GM19463 (cell line): ENCODE data around the gene NKPD1.
A peak's percentile ranks its signal among the peaks of the same experiment; 100 is the strongest.

Experiments
- ATAC-seq: cut with Tn5 transposase; IDR thresholded peaks from one replicate; pipeline ENCODE4 v1.9.1; 2021; ENCODE audit warnings: mild to moderate bottlenecking, moderate library complexity; ENCODE audit not compliant: unreplicated experiment

The NKPD1 gene, protein sequence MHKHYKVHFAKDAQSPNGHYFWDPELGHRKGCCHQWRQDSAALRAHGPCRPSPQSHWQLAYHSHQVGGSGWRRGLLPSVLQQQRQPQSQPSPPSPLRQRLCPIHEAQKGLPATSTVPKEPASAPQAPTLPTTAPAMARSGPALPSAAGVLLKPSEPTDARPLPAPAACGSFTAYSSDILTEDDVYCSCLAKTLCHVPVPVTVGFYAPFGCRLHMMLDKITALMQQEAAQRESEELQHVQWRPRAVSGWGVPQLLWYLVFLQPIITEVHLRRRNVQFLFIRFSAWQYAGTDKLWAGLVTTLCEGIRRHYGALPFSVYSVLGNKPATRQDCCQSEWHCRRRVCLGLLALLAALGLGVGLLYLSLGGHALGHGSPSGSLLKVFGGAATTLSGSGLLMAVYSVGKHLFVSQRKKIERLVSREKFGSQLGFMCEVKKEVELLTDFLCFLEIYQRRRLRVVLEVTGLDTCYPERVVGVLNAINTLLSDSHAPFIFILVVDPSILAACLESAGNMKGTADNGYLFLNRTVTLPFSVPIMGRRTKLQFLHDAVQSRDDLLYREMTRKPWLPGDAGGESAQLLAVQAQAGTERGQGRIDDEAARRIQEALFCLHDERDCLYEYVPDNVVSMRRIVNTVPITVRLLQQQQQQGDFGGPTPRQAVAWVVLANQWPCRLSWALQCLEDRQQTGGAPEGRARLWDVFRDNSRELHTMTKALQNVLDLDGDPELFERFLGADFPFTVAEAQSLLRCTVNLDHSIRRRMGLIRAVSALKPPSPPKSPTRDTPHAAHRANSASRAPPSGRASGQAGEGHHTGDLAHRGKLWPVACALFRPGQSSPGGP

DNA sequence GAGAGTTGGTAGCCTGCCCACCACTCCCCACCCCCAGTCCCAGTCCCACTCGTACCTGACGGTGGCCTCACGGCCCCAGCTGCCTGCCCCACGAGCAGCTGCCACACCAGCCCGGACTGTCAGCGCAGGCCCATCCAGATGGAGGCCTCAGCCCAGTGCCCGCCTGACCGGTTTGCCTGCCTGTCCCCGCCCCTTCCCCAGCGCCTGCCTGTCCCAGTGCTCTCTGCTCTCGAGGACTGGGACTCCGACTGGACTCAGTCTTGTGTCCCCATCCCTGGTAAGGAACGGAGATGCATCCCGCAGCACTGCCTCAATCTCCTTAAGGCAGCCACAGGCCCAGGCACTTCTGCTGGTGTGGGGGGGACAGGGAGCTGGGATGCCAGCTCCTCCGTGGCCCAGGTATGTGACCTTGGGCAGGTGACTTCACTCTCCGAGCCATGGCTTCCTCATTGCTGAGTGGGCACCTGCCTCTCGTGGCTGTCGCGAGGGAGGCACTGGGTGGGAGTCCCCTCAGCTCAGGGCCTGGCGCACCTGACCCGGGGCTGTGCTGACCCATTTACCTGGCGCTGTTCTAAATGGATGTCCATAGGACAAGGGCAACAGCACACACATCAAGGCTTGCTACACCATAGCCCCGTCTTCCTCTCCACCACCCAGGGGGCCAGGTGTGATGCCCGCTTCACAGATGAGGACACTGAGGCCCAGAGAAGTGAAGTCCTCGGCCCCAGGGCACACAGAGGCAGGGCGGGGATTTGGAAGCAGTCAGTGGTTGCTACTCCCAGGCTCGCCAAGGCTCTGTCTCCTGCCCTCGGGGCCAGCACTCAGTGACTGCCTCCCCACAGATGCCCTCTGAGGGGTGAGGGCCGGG is at the start of gene NKPD1:
TSS of gene NKPD1 (minus strand) at position 113 of the 868 bp plus-strand sequence. CDS start 832 bp downstream, outside the sequence.
- ATAC-seq = no peak

DNA sequence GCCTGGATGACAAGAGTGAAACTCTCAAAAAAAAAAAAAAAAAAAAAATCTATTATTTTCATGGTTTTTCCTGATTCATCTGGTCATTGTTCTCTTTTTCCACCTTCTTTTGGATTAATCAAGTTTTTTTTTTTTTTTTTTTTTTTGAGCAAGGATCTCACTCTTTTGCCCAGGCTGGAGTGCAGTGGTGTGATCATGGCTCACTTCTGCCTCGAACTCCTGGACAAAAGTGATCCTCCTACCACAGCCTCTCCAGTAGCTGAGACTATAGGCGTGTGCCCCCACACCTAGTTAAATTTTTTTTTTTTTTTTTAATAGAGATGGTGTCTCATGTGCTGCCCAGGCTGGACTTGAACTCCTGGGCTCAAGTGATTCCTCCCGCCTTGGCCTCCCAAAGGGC is 45.5 kb upstream of the NKPD1 start:
- no peak for ATAC-seq

DNA sequence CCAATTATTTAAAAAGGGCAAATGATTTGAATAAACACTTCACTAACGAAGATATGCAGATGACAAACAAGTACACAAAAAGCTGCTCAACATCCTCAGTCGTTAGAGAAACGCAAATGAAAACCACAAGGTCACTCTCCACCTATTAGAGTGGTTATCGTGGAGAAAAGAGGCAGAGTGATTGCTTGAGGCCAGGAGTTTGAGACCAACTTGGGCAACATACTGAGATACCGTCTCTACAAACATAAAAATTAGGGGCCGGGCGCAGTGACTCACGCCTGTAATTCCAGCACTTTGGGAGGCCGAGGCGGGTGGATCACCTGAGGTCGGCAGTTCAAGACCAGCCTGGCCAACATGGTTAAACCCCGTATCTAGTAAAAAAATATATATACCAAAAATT is 45.0 kb upstream of the NKPD1 start:
- no peak for ATAC-seq

DNA sequence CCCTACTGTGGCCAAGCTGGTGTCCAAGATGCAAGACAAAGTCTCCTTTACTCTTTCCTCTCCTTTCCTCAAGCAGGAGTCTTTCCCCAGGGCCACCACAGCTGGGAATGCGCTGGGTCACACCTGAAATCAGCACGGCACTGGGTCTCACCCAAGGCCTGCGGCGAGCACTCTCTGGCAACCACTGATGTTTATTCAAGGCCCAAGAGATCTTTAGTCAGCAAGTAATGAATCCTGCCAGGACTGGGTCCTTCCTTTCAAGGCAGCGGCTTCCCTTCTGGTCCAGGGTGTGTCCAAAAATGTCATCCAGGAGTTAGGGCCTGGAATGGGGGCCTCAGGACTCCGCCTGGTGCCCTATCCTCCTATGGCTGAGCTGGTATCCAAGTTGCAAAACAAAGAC is 41.9 kb upstream of the NKPD1 start:
- ATAC-seq = no peak

DNA sequence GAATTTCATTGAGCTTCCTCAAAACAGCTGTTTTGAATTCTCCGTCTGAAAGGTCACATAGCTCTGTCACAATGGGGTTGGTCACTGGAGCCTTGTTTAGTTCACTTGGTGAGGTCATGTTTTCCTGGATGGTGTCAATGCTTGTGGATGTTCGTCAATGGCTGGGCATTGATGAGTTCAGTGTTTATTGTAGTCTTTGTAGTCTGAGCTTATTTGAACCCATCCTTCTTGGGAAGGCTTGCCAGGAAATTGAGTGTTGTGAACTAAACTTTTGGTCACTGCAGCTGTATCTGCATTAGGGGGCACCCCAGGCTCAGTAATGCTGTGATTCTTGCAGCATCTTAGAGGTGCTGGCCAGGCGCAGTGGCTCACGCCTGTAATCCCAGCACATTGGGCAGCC is 39.8 kb upstream of the NKPD1 start:
- ATAC-seq = no peak

DNA sequence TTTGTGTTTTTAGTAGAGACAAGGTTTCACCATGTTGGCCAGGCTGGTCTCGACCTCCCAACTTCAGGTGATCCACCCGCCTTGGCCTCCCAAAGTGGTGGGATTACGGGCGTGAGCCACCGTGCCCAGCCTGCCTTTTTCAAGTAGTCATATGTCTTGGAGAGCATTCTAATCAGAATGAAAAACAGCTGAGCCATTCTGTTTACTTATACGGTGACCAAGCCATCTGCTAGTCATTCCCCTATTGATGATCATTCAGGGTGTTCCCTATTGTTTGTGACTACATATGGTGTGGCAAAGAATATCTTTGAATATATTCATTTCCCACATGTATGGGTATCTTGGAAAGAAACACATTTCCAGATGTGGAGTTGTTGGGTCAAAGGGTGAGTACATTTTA is 35.0 kb upstream of the NKPD1 start:
- no peak for ATAC-seq

DNA sequence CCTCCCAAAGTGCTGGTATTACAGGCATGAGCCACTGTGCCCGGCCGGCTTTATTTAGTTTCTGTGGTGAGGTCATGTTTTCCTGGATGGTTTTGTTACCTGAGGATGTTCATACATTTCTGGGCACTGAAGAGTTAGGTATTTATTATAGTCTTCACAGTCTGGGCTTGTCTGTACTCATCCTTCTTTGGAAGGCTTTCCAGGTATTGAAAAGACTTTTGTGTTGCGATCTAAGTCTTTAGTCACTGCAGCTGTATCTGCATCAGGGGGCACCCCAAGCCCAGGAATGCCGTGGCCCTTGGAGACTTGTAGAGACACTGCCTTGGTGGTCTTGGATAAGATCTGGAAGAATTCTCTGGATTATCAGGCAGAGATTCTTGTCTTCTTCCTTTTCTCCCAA is 30.6 kb upstream of the NKPD1 start:
- ATAC-seq = no peak

DNA sequence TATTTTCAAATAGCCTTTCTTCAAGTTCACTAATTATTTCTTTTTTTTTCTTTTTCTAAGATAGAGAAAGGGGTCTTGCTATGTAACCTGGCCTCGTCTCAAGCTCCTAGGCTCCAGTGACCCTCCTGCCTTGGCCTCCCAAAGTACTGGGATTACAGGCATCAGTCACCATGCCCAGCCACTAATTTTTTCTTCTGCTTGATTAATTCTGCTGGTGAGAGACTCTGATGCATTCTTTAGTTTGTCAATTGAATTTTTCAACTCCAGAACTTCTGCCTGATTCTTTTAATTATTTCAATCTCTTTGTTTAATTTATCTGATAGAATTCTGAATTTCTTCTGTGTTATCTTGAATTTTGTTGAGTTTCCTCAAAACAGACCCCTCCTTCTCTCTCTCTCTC is 29.2 kb upstream of the NKPD1 start:
- no peak for ATAC-seq

DNA sequence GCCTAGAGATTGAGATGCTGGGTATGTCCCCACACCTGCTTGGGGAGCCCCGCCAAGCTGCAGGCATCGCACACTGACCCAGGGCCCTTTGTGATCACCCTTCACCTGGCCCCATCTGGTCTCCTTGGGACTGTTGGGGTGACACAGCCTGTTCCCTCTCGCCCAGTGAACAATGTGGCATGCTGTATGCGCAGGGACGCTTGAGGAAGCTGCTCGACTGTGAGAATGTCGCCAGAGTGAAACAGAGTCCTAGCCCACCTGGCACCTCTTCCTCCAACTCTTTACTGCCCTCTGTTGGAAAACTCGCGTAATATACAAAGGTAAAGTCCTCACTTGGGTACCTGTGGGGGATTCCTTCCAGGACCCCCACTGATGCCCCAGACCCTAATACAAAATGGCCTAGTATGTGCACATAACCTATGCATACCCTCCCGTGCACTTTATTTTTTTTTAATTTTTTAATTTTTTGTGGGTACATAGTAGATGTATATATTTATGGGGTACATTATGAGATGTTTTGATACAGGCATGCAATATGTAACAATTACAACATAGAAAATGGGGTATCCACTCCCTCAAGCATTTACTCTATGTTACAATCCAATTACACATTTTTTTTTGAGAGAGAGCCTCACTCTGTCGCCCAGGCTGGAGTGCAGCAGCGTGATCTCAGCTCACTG is 26.8 kb upstream of the NKPD1 start:
- ATAC-seq = no peak

DNA sequence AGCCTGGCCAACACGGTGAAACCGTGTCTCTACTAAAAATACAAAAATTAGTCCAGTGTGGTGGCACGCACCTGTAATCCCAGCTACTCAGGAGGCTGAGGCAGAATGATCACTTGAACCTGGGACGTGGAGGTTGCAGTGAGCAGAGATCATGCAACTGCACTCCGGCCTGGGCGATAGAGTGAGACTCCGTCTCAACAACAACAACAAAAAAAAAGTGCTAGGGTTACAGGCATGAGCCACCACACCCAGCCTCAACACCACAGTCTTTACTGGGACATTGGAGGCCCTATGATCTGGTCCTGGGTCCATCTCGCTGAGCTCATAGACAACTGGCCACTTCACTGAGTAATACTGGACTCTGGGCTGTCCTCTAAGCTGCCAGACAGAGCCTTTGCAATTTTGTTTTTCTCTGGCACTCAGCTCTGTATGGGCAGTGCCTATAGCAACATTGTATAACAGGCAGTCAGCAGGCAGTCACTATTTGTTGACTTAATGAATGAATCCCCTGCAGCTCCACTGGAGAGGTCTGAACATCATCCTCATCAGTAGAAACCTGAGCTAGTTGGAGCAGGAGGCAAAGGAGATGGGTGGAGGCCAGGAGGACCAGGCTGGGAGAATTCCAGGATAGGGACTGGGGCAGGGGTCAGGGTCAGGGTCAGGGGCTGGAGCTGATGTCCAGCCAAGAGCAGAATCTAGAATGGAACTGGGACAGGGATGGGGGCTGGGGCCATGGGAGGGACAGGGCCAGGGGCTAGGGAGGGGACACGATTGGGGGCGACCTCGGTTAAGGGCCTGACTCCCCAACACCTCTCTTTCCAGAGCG is 25.9 kb upstream of the NKPD1 start:
- no peak for ATAC-seq

DNA sequence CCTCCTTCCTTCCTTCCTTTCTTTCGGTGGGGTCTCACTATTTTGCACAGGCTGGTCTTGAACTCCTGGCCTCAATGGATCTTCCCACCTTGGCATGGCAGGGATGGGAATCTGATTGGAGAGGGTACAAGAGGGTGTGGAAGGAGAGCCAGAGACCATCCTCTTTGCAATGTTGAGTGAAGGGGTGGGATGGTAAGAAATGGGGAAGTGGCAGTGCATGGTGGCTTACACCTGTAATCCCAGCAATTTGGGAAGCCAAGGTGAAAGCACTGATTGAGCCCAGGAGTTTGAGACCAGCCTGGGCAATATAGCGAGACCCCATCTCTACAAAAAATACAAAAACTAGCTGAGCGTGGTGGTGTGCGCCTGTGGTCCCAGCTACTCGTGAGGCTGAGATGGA is 23.3 kb upstream of the NKPD1 start:
- no peak for ATAC-seq

DNA sequence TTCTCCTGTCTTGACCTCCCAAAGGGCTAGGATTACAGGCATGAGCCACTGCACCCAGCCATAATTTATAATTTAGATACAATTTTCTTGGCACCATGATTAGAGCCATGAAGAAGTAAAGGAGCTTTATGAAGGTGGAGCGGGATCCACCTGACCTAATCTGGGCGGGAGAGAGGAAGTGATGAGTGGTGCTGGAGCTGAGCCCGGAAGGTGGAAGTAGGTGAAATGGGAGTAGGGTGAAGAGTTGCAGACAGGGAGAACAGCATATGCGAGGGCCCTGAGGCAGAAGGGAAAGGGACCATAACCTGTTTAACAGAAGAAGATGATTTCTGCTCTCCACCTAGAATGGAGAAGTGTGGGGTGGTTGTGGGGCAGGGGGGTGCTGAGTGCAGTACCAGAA is 22.0 kb upstream of the NKPD1 start:
- no peak for ATAC-seq

DNA sequence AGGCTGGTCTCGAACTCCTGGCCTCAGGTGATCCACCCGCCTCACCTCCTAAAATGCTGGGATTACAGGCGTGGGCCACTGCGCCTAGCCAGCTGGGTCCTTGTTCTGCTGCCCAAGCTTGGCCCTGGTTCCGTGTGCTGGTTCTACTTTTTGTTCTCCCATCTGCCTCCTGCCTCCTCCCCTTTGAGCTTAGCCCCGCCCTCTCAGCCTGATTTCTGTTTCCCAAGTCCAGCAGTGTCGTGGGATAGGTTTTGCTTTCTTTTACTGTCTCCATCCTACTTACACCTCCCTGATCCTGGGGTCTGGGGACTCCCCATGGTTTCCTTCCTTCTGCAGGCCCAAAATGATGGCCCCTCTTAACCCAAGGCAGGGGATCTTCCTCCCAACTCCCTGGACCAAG is 20.2 kb upstream of the NKPD1 start:
- ATAC-seq = no peak

DNA sequence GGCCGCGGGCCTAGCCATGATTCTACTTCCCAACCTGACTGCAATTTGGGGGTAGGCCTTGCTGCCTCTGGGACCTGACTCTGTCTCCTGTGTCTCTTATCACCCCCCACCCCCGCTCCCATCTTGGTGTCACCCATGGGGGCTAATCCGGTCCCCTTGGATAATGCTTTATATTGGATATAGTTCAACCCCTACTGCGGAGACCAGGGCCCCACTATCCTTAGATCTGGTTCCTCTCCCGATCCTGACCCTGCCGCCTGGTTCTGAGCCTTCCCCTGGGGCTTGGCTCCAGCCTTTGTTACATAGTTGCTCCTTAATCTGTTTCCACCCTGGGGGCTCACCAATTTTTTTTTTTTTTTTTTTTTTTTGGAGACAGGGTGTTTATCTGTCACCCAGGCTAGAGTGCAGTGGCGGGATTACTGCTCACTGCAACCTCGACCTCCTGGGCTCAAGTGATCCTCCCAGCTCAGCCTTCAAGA is 19.1 kb upstream of the NKPD1 start:
- no peak for ATAC-seq

DNA sequence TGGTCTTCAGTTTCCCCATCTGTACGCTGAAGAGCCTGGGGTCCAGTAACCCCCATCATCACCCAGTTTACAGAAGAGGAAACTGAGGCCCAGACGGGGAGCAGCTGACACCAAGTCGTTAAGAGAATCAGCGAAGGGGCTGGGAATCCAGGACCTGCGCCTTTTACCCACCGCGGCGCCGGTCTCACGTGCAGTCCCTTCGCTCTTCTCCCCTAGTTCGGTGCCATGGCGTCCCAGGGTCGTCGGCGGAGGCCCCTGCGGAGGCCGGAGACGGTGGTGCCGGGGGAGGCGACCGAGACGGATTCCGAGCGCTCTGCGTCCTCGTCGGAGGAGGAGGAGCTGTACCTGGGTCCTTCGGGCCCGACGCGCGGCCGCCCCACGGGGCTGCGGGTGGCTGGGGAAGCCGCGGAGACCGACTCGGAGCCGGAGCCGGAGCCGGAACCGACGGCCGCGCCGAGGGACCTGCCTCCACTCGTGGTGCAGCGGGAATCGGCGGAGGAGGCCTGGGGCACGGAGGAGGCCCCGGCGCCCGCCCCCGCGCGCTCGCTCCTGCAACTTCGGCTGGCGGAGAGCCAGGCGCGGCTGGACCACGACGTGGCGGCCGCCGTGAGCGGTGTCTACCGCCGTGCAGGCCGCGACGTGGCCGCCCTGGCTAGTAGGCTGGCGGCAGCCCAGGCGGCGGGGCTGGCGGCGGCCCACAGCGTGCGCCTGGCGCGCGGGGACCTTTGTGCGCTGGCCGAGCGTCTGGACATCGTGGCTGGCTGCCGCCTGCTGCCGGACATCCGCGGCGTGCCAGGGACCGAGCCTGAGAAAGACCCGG is 18.5 kb upstream of the NKPD1 start:
- ATAC-seq = no peak

DNA sequence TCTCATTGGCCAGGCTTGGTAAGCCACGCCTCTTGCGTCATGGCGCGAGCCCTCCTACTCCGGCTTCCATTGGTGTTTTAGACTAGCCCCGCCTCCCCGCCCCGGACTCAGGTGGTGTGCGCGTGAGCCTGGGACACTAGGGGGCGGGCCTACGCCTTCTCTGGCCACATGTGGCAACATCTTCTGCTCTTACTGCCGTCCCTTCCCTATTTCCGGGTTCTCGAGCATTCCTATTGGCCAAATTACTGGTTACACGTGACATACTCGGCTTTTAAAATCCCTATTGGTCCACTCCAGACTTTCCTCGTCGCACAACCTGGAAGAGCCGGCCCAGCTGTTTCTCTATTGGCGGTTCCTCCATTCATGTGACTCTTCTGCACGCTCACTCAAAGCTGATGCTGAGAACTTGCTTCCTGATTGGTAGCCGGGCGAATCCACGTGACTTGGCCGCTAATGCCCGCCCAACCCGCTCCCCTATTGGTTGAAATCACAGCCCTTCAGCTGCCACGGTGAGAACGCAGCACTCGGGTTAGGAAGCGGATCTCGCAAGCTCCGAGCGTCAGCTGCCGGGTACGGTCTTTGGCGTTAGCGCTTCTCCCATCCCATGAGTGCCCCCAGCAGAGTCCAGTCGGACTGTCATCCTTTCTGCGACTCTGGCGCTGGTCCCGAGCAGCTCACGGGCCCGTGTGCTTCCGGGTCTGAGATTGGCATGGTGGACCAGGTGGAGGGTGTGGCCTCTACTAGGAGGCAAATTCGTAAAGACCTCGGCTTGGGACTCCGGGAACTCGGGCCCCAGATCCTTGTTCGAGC is 17.7 kb upstream of the NKPD1 start, which contains the start of gene BLOC1S3:
TSS of gene BLOC1S3 (plus strand) at position 523 of the 810 bp plus-strand sequence. CDS start 513 bp downstream, outside the sequence.
- ATAC-seq = peak; percentile 78

DNA sequence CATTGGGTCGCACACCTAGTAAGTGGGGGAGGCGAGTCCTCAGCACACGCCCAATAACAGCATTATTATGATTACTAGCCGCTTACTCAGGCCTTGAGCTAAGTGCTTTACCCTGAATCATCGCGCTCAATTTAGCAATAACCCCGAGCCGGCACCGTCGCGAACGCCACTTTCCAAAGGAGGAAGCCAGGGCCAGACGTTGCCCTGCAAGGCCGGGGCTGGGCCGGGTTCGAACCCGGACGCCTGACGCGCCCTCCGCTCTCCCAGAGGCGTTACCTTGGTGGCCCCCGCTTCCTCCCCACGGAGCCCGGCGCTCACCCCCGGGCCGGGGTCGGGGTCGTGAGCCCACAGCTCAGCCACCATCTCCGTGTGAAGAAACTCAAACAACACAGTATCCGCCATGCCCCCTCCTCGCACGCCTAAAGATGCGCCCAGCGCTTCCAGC is 17.1 kb upstream of the NKPD1 start, which contains the start of gene TRAPPC6A:
TSS of gene TRAPPC6A (minus strand) at position 421 of the 445 bp plus-strand sequence. CDS start at position 402, 19 bp downstream.
- peak; percentile 2 for ATAC-seq
